CMK (cell line): ENCODE measurements around the gene GOLGA6L9.
"Not testable (repeated sequence)": the region's sequence is repeated elsewhere in the genome, so short reads cannot be mapped to it uniquely, and the experiment has no call there.

Experiments used
- DNase-seq: peaks from one replicate; pipeline ENCODE4 v3.0.0-alpha.2; 2010; ENCODE audit warnings: low read depth

The GOLGA6L9 gene, protein sequence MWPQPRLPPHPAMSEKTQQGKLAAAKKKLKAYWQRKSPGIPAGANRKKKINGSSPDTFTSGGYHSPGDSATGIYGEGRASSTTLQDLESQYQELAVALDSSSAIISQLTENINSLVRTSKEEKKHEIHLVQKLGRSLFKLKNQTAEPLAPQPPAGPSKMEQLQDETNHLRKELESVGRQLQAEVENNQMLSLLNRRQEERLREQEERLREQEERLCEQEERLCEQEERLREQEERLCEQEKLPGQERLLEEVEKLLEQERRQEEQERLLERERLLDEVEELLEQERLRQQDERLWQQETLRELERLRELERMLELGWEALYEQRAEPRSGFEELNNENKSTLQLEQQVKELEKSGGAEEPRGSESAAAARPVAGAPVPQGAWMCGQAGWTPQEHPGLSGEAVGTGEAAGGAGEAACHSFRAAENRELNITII

DNA sequence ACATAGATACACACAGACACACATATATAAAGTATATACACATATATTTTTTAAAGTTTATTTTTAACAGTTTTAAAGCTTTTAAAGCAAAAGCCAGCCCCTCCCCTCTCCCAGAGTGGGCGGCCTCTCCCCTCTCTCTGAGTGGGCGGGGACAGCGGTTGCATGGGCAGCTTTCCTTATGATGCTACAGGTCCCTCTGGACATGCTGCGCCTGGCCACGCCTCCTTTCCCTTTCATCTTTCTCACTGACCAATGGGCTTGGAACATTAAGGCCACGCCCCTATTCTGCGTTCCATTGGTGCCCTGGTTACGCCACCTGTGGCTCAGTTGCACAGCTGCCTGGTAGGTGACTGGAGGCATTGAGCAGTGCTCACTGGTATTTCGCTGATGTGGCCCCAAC is at the start of gene GOLGA6L9:
TSS of gene GOLGA6L9 (plus strand) at position 124 of the 400 bp plus-strand sequence. CDS start at position 388, 264 bp downstream.
- DNase-seq, result not testable (repeated sequence)

- DNase-seq, result not testable (repeated sequence)
Measured at GRCh38 chr15:82381330-82381955, 48.2 kb upstream of the GOLGA6L9 start.

- not testable (repeated sequence) for DNase-seq
Measured at GRCh38 chr15:82387209-82387608, 42.4 kb upstream of the GOLGA6L9 start.

DNA sequence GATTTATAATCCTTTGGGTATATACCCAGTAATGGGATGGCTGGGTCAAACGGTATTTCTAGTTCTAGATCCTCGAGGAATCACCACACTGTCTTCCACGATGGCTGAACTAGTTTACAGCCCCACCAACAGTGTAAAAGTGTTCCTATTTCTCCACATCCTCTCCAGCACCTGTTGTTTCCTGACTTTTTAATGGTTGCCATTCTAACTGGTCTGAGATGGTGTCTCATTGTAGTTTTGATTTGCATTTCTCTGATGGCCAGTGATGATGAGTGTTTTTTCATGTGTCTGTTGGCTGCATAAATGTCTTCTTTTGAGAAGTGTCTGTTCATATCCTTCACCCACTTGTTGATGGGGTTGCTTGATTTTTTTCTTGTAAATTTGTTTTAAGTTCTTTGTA is 39.5 kb upstream of the GOLGA6L9 start:
- not testable (repeated sequence) for DNase-seq

DNA sequence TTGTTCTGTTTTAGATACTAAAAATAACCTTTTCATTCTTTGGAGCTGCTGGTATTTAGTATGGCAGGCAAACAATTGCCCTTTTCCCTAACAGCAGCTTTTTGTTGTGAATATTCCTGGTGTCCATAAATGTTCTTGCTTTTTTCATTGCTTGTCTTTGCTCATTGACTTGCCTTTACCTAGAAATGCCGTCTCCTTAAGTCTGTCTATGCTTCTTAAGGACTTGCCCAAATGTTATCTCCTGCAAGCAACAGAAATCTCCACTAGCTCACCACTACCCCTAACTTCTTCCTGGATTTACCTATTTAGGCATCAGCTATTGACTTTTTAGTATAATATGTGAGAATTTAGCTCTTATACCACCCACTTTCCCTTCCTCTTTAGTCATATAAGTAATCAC is 37.5 kb upstream of the GOLGA6L9 start:
- not testable (repeated sequence) for DNase-seq

DNA sequence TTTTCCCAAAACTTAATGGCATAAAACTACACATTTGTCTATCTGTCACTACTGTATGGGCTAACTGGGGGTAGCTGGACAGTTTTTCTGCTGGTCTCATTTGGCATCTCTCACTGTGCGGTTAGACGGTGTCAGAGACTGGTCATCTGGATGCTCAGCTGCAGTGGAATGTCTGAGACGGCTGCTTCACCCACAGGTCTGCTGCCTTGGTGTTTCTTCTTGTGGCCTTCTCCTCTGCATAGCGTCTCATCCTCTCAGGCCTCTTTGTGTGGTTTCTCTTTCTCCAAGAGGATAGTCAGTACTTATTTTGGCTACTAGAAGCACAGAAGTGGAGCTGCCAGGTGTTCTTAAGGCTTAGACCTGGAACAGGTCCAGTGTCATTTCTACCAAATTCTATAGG is 35.9 kb upstream of the GOLGA6L9 start:
- DNase-seq, result no peak

DNA sequence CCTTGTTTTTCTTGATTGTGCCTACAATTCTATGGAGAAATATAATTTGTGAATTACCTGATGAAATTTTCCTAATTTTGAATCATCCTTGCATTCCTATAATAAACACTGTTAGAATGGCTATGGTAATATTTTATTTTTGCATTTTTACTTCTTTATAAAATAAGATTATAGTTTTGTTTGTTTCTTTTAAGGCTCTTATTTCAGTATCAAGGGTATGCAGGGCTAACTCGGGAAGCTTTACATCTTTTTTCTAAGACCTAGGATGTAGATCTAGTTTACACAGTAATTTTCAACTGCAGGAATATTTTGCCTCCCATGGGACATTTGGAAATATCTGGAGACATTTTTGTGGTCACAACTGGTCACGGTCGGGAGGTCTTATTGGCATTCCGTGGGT is 33.8 kb upstream of the GOLGA6L9 start:
- DNase-seq, result not testable (repeated sequence)

DNA sequence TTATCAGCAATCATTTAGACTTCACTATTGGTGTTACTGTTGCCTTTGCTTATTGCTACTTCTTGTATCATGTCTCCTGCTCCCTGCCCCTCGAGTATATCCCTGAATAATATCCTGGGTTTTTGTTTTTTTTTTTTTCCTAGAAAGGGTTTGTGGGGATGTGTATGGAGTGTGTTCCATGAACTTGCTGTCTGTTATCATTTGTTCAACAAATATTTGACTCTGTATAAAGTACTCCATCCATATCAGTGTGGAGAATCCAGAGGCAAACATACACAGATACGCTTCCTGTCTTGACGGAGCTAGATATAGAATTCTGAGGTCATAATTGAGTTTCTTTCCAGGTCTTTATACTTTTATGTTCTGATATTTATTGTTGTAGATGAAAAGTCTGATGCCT is 31.8 kb upstream of the GOLGA6L9 start:
- DNase-seq, result no peak

GRCh38 chr15:82398785-82399184 is 30.8 kb upstream of the GOLGA6L9 start:
- no peak for DNase-seq

DNA sequence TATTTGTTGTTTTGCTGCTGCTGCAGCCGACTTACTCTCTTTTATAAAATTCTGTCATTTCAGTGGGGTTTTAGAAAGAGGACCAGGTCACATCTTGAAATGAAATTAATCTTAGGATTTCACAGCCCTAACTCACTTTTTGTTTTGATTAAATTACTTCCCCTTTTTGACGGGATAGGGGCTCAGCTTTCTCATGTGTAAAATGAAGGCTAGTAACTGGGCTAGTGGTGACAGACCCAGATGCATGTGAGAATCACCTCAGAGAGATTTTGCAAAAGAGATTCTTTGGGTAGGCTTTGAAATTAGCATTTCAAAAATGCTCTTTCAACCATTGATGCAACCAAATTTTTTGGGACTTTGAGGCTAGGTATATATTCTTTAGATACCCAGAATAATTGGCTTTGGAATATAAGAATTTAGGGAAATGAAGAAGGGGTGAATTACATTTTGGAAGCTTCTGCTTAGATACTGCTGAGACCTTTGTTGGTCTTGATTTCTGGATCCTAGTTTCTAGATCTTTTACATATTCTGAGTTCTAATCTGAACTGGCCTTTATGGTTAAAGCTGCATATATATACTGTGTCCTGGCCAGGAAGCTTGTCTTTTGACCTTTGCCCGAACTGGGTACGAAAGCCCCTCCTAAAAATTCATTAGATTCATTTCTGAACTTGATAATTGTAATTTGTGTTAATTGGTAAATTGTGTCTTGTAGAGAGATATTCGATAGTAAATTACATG is 30.1 kb upstream of the GOLGA6L9 start:
- not testable (repeated sequence) for DNase-seq

DNA sequence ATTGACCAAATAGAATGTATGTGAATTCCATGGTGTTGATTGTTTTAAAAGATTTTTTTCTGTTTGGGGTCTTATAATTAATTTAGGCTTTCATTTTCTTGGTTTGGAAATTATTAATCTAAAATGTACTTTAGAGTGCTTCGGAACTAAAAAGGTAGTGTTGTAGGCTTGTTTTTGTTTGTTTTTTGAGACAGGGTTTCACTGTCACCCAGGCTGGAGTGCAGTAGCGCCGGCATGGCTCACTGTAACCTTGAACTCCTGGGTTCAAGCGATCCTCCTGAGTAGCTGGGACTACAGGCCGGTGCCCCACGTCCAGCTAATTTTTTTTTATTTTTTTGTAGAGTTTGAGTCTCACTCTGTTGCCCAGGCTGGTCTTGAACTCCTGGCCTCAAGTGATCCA is 27.7 kb upstream of the GOLGA6L9 start:
- not testable (repeated sequence) for DNase-seq

DNA sequence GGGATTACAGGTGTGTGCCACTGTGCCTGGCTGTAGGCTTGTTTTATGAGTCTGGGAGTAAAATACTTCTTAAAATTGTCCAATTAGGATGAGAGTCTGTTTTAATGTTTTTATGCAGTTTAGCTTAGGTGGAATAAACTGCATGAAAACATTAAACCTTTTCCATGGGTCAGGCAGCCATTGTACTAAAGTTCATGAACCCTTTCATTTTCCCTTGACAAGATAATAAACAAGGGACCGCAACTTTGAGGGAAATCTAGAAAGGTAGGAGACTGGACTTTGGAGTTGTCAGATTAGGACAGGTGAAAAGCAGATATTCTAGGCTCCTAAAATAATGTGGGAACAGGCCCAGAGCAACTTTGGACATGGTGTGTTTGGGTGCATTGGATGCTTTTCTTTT is 27.3 kb upstream of the GOLGA6L9 start:
- DNase-seq, result not testable (repeated sequence)

DNA sequence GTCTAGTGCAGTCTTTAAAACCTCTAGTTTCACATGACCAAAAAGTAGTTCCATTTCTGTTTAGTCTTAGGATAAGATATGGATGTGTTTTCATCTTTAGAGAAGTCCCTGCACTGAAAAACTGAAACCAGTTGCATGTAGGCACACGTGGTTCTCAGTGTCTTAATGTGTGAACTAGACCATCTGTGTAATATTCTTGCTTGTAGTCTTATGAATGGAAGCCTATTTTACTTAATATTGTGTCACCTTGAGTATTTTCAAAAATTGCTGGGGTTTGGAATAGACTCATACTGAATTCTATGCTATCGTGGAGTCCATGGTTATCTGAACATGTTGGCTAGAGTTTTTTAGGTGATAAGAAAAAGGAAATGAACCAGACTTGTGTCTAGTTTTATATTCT is 23.4 kb upstream of the GOLGA6L9 start:
- DNase-seq, result not testable (repeated sequence)

GRCh38 chr15:82410306-82410705 is 19.3 kb upstream of the GOLGA6L9 start:
- DNase-seq, result not testable (repeated sequence)

- DNase-seq, result not testable (repeated sequence)
Measured at GRCh38 chr15:82411595-82411994, 18.0 kb upstream of the GOLGA6L9 start.

GRCh38 chr15:82414525-82415191 is 15.0 kb upstream of the GOLGA6L9 start:
- DNase-seq, result not testable (repeated sequence)

GRCh38 chr15:82420516-82420915 is 9.1 kb upstream of the GOLGA6L9 start:
- DNase-seq, result not testable (repeated sequence)

DNA sequence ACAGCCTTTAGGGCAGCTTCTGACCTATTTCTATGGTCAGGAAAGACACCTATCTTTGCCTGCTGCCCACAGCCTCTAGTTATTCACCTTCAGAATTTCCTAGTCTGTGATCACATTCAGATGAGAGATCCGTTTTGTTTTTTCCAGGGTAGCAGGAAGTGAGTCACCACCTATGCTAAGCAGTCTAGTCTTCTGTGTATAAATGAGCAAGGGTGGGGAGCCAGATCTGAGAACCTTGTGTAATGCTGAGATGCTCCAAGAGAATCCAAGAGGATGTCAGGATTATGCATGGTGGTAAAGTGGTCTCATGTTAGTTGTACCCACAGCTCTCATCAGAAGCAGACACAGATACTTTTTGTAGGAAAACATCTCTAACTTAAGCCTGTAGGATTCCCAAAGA is 8.7 kb upstream of the GOLGA6L9 start:
- DNase-seq, result not testable (repeated sequence)

- DNase-seq, result not testable (repeated sequence)
Measured at GRCh38 chr15:82427117-82427516, 2.5 kb upstream of the GOLGA6L9 start.

- DNase-seq, result not testable (repeated sequence)
Measured at GRCh38 chr15:82445420-82445819, 15.8 kb downstream of the GOLGA6L9 start.

DNA sequence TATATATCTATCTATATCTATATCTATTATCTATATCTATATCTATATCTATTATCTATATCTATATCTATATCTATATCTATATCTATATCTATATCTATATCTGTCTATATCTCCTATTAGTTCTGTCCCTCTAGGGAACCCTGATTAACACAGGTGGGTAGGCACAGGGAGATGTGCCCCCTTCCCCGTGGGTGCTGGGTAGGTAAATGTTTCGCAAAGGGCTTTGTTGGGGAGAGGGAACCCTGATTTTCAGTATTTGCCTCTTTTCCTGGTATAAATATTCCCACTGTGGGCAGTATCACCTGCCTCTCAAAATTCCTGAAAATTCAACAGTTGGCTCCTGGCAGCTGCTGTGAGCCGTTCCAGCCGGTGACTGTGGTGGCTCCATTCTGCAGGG is 27.7 kb downstream of the GOLGA6L9 start:
- not testable (repeated sequence) for DNase-seq

GRCh38 chr15:82465629-82466028 is 36.0 kb downstream of the GOLGA6L9 start:
- not testable (repeated sequence) for DNase-seq
